Erythroblast (primary cell): Measurements from ENCODE around the gene TTC14.

Source experiments
- GATA1 ChIP-seq: IDR thresholded peaks from 2 replicates; pipeline ENCODE4 v1.6.1; 2011; ENCODE audit warnings: low read depth, mild to moderate bottlenecking, control low read depth, low read length, moderate library complexity
- POLR2A ChIP-seq: IDR thresholded peaks from 2 replicates; pipeline ENCODE4 v1.6.1; 2011; ENCODE audit warnings: mild to moderate bottlenecking, low read length

GRCh38 chr3:180657094-180657493 lies 55.1 kb downstream of the TTC14 start:
- no peak for TF ChIP-seq POLR2A
- no peak for TF ChIP-seq GATA1
